K562 (cell line): Measurements from ENCODE around the gene SRF. TPM values are rescaled to one million over a fixed set of nuclear protein-coding genes. Genes with fewer than 3 reads are reported as not detected.

ENCODE experiments used
- BACH1 ChIP-seq: fragments of 200-800 bp; sonication (Bioruptor generic); IDR thresholded peaks from 2 replicates; pipeline ENCODE4 v1.6.1; 2016; ENCODE audit warnings: missing genetic modification characterization, missing compliant biosample characterization
- CAMTA2 ChIP-seq: fragments of 250-450 bp; sonication (Bioruptor Pico); conservative IDR thresholded peaks from 2 replicates; pipeline ENCODE4 v1.5.1; 2022
- CREB3L1 ChIP-seq: fragments of 450-650 bp; IDR thresholded peaks from 2 replicates; pipeline ENCODE4 v1.6.1; 2014; ENCODE audit warnings: low read depth, mild to moderate bottlenecking, moderate library complexity, borderline replicate concordance
- CREM ChIP-seq: IDR thresholded peaks from 2 replicates; pipeline ENCODE4 v1.6.1; 2014; ENCODE audit warnings: antibody characterized with exemption, low read depth
- HDAC2 ChIP-seq: fragments of 450-650 bp; IDR thresholded peaks from 2 replicates; pipeline ENCODE4 v1.6.1; 2016; ENCODE audit warnings: mild to moderate bottlenecking
- MAFK ChIP-seq: IDR thresholded peaks from 2 replicates; pipeline ENCODE4 v1.6.1; 2011; ENCODE audit warnings: low read length, improper control_type of control experiment
- MEF2D ChIP-seq: conservative IDR thresholded peaks from 2 replicates; pipeline ENCODE4 v1.6.1; 2016; ENCODE audit warnings: low read depth, missing genetic modification characterization, missing compliant biosample characterization
- MXD1 ChIP-seq: fragments of 250-450 bp; sonication (Bioruptor Pico); IDR thresholded peaks from 2 replicates; pipeline ENCODE4 v1.8.0; 2021; ENCODE audit warnings: borderline replicate concordance, mild to moderate bottlenecking, moderate library complexity; ENCODE audit not compliant: poor library complexity, severe bottlenecking
- NFE2 ChIP-seq: IDR thresholded peaks from 2 replicates; pipeline ENCODE4 v1.6.1; 2014; ENCODE audit warnings: antibody characterized with exemption, low read depth
- NFE2L1 ChIP-seq: fragments of 450-650 bp; IDR thresholded peaks from 2 replicates; pipeline ENCODE4 v1.6.1; 2016; ENCODE audit warnings: missing genetic modification characterization, low read depth, mild to moderate bottlenecking, missing compliant biosample characterization, moderate library complexity, borderline replicate concordance
- NR4A1 ChIP-seq, 2 experiments: fragments of 250-450 bp in 1 of 2; fragments of 450-650 bp in 1 of 2; sonication (Bioruptor Pico) in 1 of 2; IDR thresholded peaks; 2 replicates each; pipeline versions ENCODE4 v1.4.0 to v1.6.1; 2016 to 2020; ENCODE audit warnings: mild to moderate bottlenecking in 2 of 2, missing compliant biosample characterization in 1 of 2, missing genetic modification characterization in 1 of 2, moderate library complexity in 1 of 2
- POLR2H ChIP-seq: IDR thresholded peaks from 2 replicates; pipeline ENCODE4 v1.6.1; 2016; ENCODE audit warnings: missing genetic modification characterization, low read depth, mild to moderate bottlenecking, control low read depth, missing compliant biosample characterization, moderate library complexity
- TAF15 ChIP-seq: fragments of 200-400 bp; formaldehyde crosslinking; IDR thresholded peaks from 2 replicates; pipeline ENCODE4 v1.6.1; 2017; ENCODE audit warnings: mild to moderate bottlenecking, low read depth, low read length, moderate library complexity
- TAL1 ChIP-seq: fragments of 450-650 bp; IDR thresholded peaks from 2 replicates; pipeline ENCODE4 v1.6.1; 2016; ENCODE audit warnings: mild to moderate bottlenecking
- THAP7 ChIP-seq: fragments of 250-450 bp; sonication (Bioruptor Pico); IDR thresholded peaks from 2 replicates; pipeline ENCODE4 v1.5.0; 2021
- ZNF311 ChIP-seq: fragments of 250-450 bp; sonication (Bioruptor Pico); IDR thresholded peaks from 2 replicates; pipeline ENCODE4 v1.4.0; 2020; ENCODE audit warnings: mild to moderate bottlenecking, moderate library complexity
- ZNF318 ChIP-seq, 2 experiments: fragments of 450-650 bp; IDR thresholded peaks; 2 replicates each; pipeline ENCODE4 v1.6.1; 2016; ENCODE audit warnings: mild to moderate bottlenecking in 2 of 2, borderline replicate concordance in 1 of 2, low read depth in 1 of 2, moderate library complexity in 1 of 2
- ZNF354B ChIP-seq: fragments of 250-450 bp; sonication (Bioruptor Pico); IDR thresholded peaks from 2 replicates; pipeline ENCODE4 v1.4.0; 2020
- ZNF436 ChIP-seq: fragments of 250-450, 450-650 bp; sonication (Bioruptor Pico); formaldehyde crosslinking; IDR thresholded peaks from 2 replicates; pipeline ENCODE4 v1.7.0; 2020; ENCODE audit warnings: mild to moderate bottlenecking
- polyA plus RNA-seq, 8 experiments: library from polyadenylated mRNA; depleted of rRNA in 4 of 8; stranded (reverse) in 5 of 8; unstranded in 3 of 8; fragments of >200 nt; fragmentation: Nextera tagmentation in 2 of 8; fragmentation: Illumina TruSeq in 1 of 8; extraction: Ambion mirVana in 2 of 8; extraction: Trizol in 1 of 8; gene quantifications; 2 replicates each; pipeline versions ENCODE4 v1.2.1 to v1.2.3, GENCODE V29; 2011 to 2014; ENCODE audit warnings: inconsistent platforms in 1 of 8, missing spikeins in 1 of 8
- total RNA-seq, 7 experiments: library from RNA; depleted of rRNA in 6 of 7; stranded (reverse); fragments of >200 nt in 6 of 7; fragmentation: Illumina TruSeq in 2 of 7; extraction: Trizol in 2 of 7; gene quantifications; 2 replicates each; pipeline versions ENCODE4 v1.2.1 to v1.2.3, GENCODE V29; 2011 to 2021; ENCODE audit warnings: low replicate concordance in 1 of 7

The SRF gene
- total and polyA plus RNA-seq, 9 of the 15 experiments (the other 6 are each of a cell fraction or from before 2014, with no cell fraction given), result 2.5 to 37.0 (median 24.6) TPM

GRCh38 chr6:43207286-43207685 is 36.2 kb downstream of the SRF start (continued):
- no peak for TF ChIP-seq MXD1 (CRISPR knock-in tag)
- TF ChIP-seq POLR2H (tag), result peak; percentile 19; the same call in 1 of the 2 replicates
- TF ChIP-seq MAFK, result peak; percentile 81
- no peak for TF ChIP-seq NR4A1 (CRISPR knock-in tag; IDR thresholded peaks at IDR 0.05)
- no peak for TF ChIP-seq NR4A1 (tag; IDR thresholded peaks at IDR 0.05)
- no peak for TF ChIP-seq TAF15
- peak; percentile 85 for TF ChIP-seq NFE2
- TF ChIP-seq ZNF354B (CRISPR knock-in tag), result no peak
- no peak for TF ChIP-seq ZNF311 (CRISPR knock-in tag)
- TF ChIP-seq BACH1, result peak; percentile 73; the same call in 1 of the 2 replicates
- TF ChIP-seq ZNF436 (CRISPR knock-in tag), result no peak
- TF ChIP-seq HDAC2, result no peak
- no peak for TF ChIP-seq ZNF318 (IDR thresholded peaks at IDR 0.05; ENCODE audit: borderline replicate concordance in 1 of 2, low read depth in 1 of 2)
- TF ChIP-seq THAP7 (CRISPR knock-in tag), result no peak
- peak; percentile 85 for TF ChIP-seq NFE2L1 (tag)
- TF ChIP-seq CREM, result no peak
- no peak for TF ChIP-seq CREB3L1
- TF ChIP-seq MEF2D (tag), result no peak
- no peak for TF ChIP-seq TAL1
- no peak for TF ChIP-seq CAMTA2 (CRISPR knock-in tag)
